Right forelimb (tissue), 1 donor: ENCODE measurements around the gene KRTAP5-10.
"Not testable (repeated sequence)": the region's sequence is repeated elsewhere in the genome, so short reads cannot be mapped to it uniquely, and the experiment has no call there.

Experiments used
- DNase-seq: peaks from one replicate; pipeline ENCODE4 v3.0.0-alpha.2; 2018

KRTAP5-10 gene

GRCh38 chr11:71613931-71614330 is 48.6 kb downstream of the KRTAP5-10 start:
- not testable (repeated sequence) for DNase-seq

GRCh38 chr11:71614366-71614917 is 49.1 kb downstream of the KRTAP5-10 start:
- DNase-seq = not testable (repeated sequence)

GRCh38 chr11:71615003-71615402 is 49.6 kb downstream of the KRTAP5-10 start:
- not testable (repeated sequence) for DNase-seq
